HG03064 (cell line): ENCODE data around the gene BOLA3.
"Not testable (repeated sequence)": the region's sequence is repeated elsewhere in the genome, so short reads cannot be mapped to it uniquely, and the experiment has no call there.

Experiments
- ATAC-seq: cut with Tn5 transposase; IDR thresholded peaks from one replicate; pipeline ENCODE4 v1.9.1; 2021; ENCODE audit warnings: low read depth; ENCODE audit not compliant: unreplicated experiment

Gene BOLA3

GRCh38 chr2:74105413-74105812, 42.3 kb downstream of the BOLA3 start:
- no peak for ATAC-seq

- no peak for ATAC-seq
Measured at GRCh38 chr2:74104839-74105238, 42.9 kb downstream of the BOLA3 start.

- no peak for ATAC-seq
Measured at GRCh38 chr2:74103763-74104162, 43.9 kb downstream of the BOLA3 start.

GRCh38 chr2:74102516-74102915, 45.2 kb downstream of the BOLA3 start:
- ATAC-seq: no peak

- ATAC-seq: no peak
Measured at GRCh38 chr2:74101574-74102300, 46.0 kb downstream of the BOLA3 start.

- no peak for ATAC-seq
Measured at GRCh38 chr2:74100254-74101216, 47.2 kb downstream of the BOLA3 start.

GRCh38 chr2:74099835-74100234, 47.9 kb downstream of the BOLA3 start:
- ATAC-seq: no peak

GRCh38 chr2:74099271-74099670, 48.4 kb downstream of the BOLA3 start:
- no peak for ATAC-seq

- ATAC-seq: no peak
Measured at GRCh38 chr2:74097574-74097973, 50.1 kb downstream of the BOLA3 start.

GRCh38 chr2:74096052-74096451, 51.7 kb downstream of the BOLA3 start:
- no peak for ATAC-seq

GRCh38 chr2:74095632-74096031, 52.1 kb downstream of the BOLA3 start:
- no peak for ATAC-seq

- ATAC-seq: no peak
Measured at GRCh38 chr2:74094291-74094690, 53.4 kb downstream of the BOLA3 start.

GRCh38 chr2:74093840-74094239, 53.9 kb downstream of the BOLA3 start:
- ATAC-seq: no peak

GRCh38 chr2:74093426-74093825, 54.3 kb downstream of the BOLA3 start:
- no peak for ATAC-seq

- no peak for ATAC-seq
Measured at GRCh38 chr2:74092275-74092674, 55.4 kb downstream of the BOLA3 start.

GRCh38 chr2:74091391-74091790, 56.3 kb downstream of the BOLA3 start:
- no peak for ATAC-seq

GRCh38 chr2:74089816-74090745, 57.6 kb downstream of the BOLA3 start:
- no peak for ATAC-seq

GRCh38 chr2:74088676-74089075, 59.0 kb downstream of the BOLA3 start:
- ATAC-seq: not testable (repeated sequence)

- ATAC-seq: no peak
Measured at GRCh38 chr2:74087696-74088095, 60.0 kb downstream of the BOLA3 start.

- ATAC-seq: no peak
Measured at GRCh38 chr2:74086021-74086420, 61.7 kb downstream of the BOLA3 start.
